Stimulated activated CD8-positive, alpha-beta memory T cell treated with anti-CD3 and anti-CD28 coated beads, Interleukin-15, amount 100 ng/mL, for 1 hour (primary cell): ENCODE measurements around the gene IRF4.
"Not testable (repeated sequence)": the region's sequence is repeated elsewhere in the genome, so short reads cannot be mapped to it uniquely, and the experiment has no call there.

Experiments
- DNase-seq: peaks from one replicate; pipeline ENCODE4 v3.0.0-alpha.2; 2020; ENCODE audit warnings: low read depth

The IRF4 gene

GRCh38 chr6:422433-423054 is 31.0 kb downstream of the IRF4 start:
- no peak for DNase-seq

DNA sequence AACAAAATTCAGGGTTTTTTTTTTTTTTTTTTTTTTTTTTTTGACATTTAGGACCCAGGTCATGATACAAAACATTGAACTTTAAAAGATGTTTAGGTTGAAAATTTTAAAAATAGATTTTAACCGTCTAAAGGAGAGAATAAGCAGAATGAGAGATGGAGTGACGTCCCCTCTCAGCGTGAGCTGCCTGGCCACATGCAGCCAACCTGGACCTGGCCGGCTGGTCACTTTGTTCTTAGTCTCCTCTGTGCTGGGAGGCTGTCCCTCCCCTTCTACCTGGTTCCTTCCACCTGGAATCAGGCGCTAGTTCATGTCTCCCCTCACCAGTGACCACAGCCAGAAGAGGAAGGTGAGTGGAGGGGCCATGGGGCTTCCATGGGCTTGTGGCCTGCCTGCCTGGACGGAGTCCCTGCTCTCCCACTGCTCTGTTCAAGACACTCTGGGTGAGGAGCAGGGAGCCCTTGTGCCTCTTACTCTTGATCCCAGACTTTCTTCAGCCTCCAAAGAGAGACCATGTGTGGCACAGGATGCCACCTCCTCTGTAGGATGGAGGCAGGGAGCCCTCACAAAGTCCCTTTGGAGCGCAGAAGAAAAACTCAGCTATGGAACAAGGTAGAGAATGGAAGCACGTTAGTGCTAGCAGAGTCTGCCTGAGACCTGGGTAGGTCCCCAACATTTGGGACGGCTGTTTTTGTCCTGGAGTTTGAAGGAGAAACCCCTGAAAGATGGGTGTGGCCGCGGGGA is 31.7 kb downstream of the IRF4 start:
- DNase-seq: no peak

GRCh38 chr6:423799-424345 is 32.3 kb downstream of the IRF4 start:
- DNase-seq: no peak

DNA sequence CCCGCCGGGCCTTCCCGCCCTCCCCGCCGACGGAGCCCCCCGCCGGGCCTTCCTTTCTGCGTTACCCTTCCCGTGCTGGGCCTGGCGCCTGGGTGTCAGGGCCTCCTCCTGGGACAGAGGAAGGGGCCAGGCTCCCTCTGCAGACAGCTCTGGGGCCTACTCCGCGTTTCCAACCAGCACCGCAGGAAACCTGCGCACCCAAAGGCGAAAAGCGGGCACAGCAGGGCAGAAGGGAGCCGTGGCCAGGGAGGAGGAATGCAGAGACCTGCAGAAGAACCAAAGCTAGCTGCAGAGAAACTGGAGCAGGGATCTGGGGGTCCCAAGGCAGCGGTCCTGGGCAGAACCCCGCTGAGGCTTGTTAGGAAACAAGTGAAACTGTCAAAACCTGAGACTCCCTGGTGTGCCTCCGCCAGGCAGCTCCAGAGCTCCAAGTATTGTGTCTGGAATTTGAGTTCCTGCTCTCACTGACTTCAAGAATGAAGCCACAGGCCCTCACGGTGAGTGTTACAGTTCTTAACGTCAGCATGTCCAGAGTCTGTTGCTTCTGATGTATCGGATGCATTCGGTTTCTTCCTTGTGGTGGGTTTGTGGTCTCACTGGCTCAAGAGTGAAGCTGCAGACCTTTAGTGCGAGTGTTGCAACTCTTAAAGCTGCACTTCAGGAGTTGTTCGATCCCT is 33.3 kb downstream of the IRF4 start:
- DNase-seq: no peak

GRCh38 chr6:425418-425788 is 33.9 kb downstream of the IRF4 start:
- DNase-seq: not testable (repeated sequence)

GRCh38 chr6:426198-426738 is 34.7 kb downstream of the IRF4 start:
- DNase-seq: not testable (repeated sequence)

- DNase-seq: no peak
These were observed 36.6 kb downstream of the IRF4 start for GRCh38 chr6:428047-428603.

GRCh38 chr6:429515-430121 is 38.1 kb downstream of the IRF4 start:
- DNase-seq: no peak

DNA sequence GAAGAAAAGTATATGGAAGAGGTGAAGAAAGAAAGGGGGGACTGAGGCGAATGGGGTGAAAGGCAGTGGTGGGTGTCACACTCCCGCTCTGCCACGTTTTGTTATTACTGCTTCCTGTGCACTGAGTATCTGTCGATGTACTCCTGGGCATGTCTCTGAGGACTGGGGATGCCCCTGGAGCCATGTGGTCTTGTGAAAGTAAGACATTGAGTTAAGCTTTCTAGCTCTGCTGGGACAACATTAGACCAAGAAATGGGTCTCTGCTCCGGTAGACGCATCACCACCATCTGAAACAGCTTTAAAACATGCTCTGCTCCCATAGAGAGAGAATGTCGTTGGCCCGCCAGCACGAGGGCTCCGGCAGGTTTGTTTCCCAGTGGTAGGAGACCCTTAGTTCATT is 40.0 kb downstream of the IRF4 start:
- no peak for DNase-seq

DNA sequence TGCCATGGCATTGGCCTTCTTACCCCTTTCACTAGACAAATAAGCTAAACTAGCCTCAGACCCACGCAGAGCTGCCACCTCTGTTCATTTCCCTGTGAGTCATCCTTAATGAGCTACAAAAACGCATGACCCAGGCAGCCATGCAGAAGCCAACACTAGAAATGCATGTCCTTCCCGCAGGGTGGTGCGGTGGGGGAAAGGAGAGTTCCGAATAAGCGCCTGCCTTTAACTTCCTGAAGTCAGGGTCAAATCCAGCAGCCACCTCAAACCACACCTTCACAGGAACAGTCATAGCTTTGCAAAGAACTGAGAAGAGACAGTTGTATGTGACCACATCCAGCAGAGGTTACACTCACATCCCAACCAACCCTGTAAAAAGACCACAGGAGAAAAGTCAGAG is 40.4 kb downstream of the IRF4 start:
- no peak for DNase-seq

GRCh38 chr6:434051-434705 is 42.6 kb downstream of the IRF4 start:
- no peak for DNase-seq

GRCh38 chr6:435441-436307 is 44.1 kb downstream of the IRF4 start:
- DNase-seq: no peak

GRCh38 chr6:436308-437036 is 44.9 kb downstream of the IRF4 start:
- no peak for DNase-seq

GRCh38 chr6:437037-437392 is 45.5 kb downstream of the IRF4 start:
- DNase-seq: no peak

DNA sequence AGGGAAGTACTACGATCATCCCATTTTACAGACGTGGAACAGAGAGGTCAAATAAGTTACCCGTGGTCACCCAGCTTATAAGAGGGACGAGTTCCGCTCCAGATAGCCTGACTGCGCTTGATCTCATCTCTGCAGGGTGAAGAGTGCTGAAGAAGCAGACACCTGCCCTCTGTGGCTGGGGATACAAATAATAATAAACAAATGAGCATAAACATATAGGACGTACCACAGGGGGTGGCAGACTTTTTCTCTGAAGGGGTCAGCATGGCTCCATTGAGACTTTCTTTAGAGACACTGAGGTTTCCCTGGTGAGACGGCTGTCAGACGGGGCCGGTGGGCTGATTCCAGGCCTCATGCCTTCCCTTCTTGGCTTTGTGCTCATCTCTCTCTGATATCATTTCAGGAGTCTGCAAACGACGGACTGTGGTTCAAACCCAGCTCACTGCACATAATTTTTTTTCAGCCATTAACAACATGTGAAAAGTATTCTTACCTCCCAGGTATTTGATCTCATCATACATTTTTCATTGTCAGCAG is 47.1 kb downstream of the IRF4 start:
- DNase-seq: no peak

- DNase-seq: no peak
These were observed 48.2 kb downstream of the IRF4 start for GRCh38 chr6:439641-440167.

DNA sequence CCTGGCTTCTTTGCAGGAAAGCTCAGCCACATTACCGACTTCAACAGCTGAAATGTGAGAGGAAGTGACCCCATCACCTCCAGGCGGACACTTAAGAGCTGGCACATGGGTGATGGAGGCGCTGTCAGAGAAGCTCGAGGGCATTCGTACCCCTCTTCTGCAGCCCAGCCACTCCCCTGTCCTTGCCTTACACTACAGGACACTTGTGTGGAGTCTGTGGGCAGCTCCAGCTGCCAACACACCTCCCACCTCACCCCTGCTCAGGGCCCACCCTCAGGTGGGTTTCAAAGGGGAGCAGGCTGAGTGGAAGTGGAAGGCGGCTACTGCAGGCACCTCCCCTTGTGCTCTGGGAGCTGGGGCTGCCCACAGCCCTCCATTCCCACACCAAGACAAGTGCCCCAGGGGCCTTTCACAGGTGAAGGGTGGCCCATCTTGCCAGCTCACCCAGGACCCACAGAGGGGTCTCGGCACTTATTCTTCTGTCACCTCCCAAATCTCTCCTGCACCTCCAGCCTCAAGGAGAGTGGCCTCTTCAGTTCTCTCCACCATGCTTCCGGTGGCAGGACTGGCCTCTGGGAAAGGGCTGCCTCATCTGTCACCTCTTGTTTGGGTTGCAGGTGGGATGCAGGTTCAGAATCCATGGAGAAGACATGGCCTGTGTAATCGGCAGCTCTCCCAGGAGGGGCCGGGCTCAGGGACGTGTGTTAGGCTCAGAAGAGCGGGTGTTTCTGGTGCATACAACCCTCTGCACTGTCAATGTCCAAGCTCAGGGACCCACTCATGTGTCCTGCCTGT is 49.8 kb downstream of the IRF4 start:
- DNase-seq: no peak

DNA sequence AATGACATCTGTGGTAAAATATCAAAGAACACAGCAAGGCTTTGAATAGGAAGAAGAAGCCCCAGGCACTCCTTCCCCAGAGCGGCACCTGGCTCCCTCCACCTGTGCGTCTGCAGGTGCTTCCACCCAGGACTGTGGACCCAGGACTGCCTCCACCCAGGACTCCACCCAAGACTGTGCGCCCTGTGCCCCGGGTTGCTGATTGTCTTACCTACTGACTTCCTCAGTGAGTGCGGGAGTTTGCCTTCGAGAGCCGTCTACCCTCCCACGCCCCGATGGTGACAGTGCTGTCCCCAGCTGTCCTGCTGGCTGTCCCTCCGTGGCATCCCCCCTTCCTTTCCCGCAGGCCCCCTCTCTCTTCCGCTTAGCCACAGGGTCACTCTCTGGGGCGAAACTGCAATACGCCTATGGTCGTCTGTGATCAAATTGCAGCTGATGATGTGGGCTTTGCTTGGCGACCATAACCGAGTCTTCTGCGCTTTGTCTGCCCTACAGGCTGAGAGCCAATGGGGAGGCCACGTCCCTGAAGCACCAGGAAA is 52.1 kb downstream of the IRF4 start:
- no peak for DNase-seq
